ENCODE measurements around the gene SMIM30.

The SMIM30 gene

GRCh38 chr7:113099284-113099919 lies 19.0 kb downstream of the SMIM30 start:
- FAIRE-seq = no peak

DNA sequence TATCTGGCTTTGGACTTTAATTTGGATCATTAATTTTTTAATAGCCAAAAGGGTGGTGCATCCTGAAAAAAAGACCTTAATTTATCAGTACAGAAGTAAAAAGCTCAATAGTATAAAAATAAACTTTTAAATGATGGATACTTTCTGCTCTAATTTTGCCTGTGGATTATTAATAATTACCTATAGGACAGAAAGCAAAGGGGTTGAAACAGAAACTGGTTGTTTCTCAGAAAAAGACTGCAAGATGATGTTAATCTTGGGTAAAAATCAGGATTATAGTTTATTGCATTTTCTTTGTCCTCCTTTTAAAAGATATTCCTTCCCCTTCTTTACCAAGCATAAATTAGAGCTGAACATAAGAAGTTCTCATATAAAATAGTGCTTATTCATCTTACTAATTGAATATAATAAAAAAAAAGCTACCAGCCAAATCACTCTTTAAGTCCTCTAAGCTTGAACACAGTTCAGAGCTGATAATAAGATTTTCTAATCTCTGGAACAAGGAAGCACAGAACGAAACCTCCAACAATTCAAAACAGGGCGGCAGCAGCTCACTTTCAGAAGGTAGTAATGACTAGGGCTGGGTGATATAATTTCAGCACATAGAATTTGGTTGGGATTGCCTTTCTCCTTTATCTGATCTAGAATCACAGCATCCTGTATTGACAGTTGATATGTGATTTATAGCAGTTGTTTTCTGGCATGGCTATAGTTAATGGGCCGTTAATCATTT lies 23.7 kb downstream of the SMIM30 start:
- FAIRE-seq = no peak

- no peak for FAIRE-seq
Measured at GRCh38 chr7:113093561-113093960, 24.8 kb downstream of the SMIM30 start.

DNA sequence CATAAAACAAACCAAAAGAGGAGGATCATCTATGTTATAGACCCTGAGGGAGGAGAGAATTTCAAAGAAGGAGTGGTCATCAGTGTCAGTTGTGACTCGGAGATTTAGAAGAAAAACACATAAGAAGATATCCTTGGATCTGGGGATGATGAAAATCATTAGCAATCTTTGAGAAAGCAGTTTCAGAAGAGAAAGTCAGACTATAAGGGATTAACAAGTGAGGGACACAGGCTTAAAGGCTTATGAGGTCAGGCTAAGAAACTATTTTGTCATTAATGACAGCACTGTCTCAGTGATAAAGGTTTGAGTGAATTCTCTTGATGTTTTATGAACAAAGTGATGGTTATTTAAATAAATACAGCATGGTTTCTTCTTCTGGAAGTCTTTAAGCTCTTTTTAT lies 25.6 kb downstream of the SMIM30 start:
- FAIRE-seq = no peak

GRCh38 chr7:113087071-113087998 lies 31.0 kb downstream of the SMIM30 start:
- FAIRE-seq = no peak

DNA sequence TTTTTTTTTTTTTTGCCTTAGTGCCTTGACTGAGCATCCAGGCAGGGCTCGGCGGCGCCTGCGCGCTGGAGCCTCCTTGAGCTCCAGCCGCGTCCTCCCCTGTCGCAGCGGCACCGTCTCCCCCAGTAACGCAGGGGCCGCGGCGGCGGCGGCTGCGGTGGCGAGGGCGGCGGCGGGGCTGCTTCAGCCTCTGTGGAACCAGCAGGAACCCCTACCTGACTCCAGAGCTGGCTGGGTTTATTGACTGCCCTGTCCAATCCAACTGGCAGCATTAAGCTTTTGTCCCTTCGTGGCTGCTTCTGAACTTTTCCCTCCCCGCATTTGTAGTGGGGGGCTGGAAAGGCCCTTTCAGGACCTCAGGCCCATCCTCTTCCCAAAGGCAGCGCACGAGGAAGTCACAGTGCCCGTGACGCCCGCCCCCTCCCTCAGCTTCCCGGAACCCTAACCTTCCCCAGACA lies 31.9 kb downstream of the SMIM30 start, which contains the start of gene GPR85:
Gene GPR85 (minus strand): TSS at position 397 of the 458 bp plus-strand sequence. CDS start 2,106 bp downstream, outside the sequence.
- no peak for FAIRE-seq

DNA sequence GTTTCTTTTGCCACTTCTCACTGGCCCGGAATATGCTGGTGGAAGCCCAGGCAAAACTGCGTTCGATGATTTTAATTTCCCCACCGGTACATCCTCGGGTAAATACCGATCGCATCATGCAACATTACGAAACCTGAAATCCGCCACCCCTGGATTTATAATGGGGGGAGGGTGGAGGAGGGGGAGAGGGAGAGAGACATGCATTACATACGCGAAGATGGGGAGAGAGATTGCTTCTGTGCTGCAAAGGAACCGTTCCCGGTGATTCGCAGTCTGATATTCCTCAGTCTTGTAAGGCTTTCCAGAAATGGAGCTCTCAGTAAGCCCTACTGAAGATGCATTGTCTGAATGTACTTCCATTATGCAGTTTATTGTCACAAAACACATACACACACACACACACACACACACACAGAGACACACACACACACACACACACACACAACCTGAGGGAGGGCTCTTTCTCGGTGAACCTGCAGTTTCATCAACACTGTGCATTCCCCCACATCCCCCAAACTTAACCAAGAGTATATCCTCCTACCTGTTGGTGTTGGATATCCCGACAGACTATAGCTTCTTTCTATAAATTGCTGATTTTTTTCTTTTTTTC lies 32.5 kb downstream of the SMIM30 start:
- no peak for FAIRE-seq

GRCh38 chr7:113084496-113085172 lies 33.7 kb downstream of the SMIM30 start:
- FAIRE-seq = no peak

GRCh38 chr7:113083816-113084495 lies 34.4 kb downstream of the SMIM30 start:
- no peak for FAIRE-seq

DNA sequence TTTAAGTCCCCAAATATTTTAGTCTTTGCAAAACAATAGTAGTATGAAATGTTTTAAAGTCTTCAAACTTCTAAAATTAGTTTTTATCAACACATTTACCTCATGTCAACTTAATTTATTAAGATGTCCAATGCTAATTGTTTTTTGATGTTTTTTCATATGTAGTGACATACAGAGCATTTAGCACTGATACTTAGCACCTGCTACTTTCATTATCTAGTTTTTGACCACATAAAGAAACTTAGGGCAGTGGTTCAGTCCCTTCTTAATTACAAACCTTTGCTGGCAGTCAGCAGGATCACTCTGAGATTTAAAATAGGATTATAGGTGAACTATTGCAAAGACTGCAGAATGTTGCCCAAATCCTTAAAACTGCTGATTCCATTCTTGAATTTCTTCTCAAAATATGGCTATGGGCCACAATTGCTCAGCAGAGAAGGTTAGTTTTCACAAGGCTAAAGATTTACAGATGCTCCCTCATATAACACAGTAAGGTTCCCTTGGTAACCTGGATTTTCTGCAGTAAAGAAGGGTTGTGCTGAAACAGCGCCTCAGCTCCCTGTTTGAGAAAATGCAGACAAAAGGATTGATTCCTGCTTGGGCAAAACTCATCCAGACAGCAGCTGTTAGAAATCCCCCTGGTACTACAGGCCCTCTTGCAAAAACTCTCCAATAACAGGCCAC lies 35.1 kb downstream of the SMIM30 start:
- no peak for FAIRE-seq

DNA sequence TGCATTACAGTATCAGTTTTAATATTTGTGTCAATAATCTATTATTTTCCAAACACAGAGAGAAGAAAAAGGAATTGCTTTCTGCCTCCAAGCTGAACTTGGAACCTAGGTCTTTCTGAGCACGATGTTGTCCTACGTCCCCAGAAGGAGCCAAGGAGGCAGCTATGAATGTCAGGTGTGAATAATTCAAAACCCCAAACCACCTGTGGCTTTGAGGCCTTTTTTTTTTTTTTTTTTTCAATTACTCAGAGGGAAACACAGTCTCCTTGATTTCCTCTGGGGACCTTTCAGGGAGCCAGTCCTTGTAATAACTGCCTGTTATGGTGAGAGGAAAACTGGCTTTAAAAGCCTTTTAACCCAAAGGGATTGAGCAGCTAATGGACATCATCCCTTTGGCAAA lies 40.0 kb downstream of the SMIM30 start:
- no peak for FAIRE-seq

DNA sequence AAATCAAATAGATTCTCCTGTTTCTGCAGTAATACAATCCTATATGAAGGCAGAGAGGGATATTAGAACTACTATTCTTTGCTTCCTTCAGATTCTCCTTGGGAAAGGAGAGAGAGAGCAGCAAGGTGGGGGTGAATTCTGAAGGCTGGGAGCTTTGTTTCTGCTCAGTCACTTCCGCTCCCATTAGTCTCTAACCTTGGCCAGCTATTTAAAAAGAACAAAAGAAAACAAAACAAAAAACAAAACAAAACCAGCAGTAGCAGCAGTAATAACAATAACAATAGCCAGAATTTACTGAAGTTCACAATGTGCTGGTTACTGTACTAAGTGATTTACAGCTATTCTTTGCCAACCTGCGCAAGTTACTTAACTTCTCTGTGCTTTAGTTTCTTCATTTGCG lies 41.7 kb downstream of the SMIM30 start:
- FAIRE-seq = no peak

GRCh38 chr7:113071465-113071864 lies 46.9 kb downstream of the SMIM30 start:
- FAIRE-seq = no peak

All from G401.6 (cell line).